Left forelimb (tissue), 1 donor: ENCODE data around the gene CRHR1.

Experiments
- DNase-seq: peaks from one replicate; pipeline ENCODE4 v3.0.0-alpha.2; 2018; ENCODE audit warnings: low spot score

The CRHR1 gene

GRCh38 chr17:45823598-45823997 lies 39.5 kb downstream of the CRHR1 start:
- DNase-seq: no peak

GRCh38 chr17:45824475-45824874 lies 40.4 kb downstream of the CRHR1 start:
- DNase-seq: no peak

GRCh38 chr17:45824901-45825492 lies 40.9 kb downstream of the CRHR1 start:
- no peak for DNase-seq

- DNase-seq: no peak
These were observed 41.7 kb downstream of the CRHR1 start for GRCh38 chr17:45825792-45826191.

- no peak for DNase-seq
These were observed 42.9 kb downstream of the CRHR1 start for GRCh38 chr17:45826919-45827588.

GRCh38 chr17:45828171-45828570 lies 44.1 kb downstream of the CRHR1 start:
- no peak for DNase-seq

GRCh38 chr17:45828582-45829133 lies 44.5 kb downstream of the CRHR1 start:
- DNase-seq: no peak

- DNase-seq: no peak
These were observed 49.8 kb downstream of the CRHR1 start for GRCh38 chr17:45833920-45834319.

GRCh38 chr17:45834471-45835396 lies 50.6 kb downstream of the CRHR1 start:
- no peak for DNase-seq

GRCh38 chr17:45835481-45835880 lies 51.4 kb downstream of the CRHR1 start:
- DNase-seq: no peak

GRCh38 chr17:45836047-45837044 lies 52.2 kb downstream of the CRHR1 start:
- DNase-seq: no peak

GRCh38 chr17:45837187-45837586 lies 53.1 kb downstream of the CRHR1 start:
- DNase-seq: no peak

- DNase-seq: no peak
These were observed 53.5 kb downstream of the CRHR1 start for GRCh38 chr17:45837603-45838002.

- DNase-seq: no peak
These were observed 54.7 kb downstream of the CRHR1 start for GRCh38 chr17:45838751-45839295.

- no peak for DNase-seq
These were observed 55.3 kb downstream of the CRHR1 start for GRCh38 chr17:45839442-45839841.

GRCh38 chr17:45841186-45841585 lies 57.1 kb downstream of the CRHR1 start:
- DNase-seq: no peak

- DNase-seq: no peak
These were observed 57.9 kb downstream of the CRHR1 start for GRCh38 chr17:45841883-45842525.

- no peak for DNase-seq
These were observed 59.6 kb downstream of the CRHR1 start for GRCh38 chr17:45843722-45844121.

GRCh38 chr17:45844695-45845375 lies 60.7 kb downstream of the CRHR1 start, which contains the start of gene SPPL2C:
SPPL2C (plus strand) TSS chr17:45844881; CDS start chr17:45844907, 26 bp downstream.
- no peak for DNase-seq
